Activated T-helper 9 cell treated with anti-CD3 and anti-CD28 coated beads, Interleukin-2, amount 50 U/mL, for 16 hours (primary cell): ENCODE data around the gene TFB2M.
"Not testable (repeated sequence)": the region's sequence is repeated elsewhere in the genome, so short reads cannot be mapped to it uniquely, and the experiment has no call there.

ENCODE experiments used
- DNase-seq: peaks from one replicate; pipeline ENCODE4 v3.0.0-alpha.2; 2020; ENCODE audit warnings: low read depth

TFB2M gene

GRCh38 chr1:246583056-246583440 lies 17.0 kb upstream of the TFB2M start:
- DNase-seq = no peak

GRCh38 chr1:246582301-246583055 lies 16.4 kb upstream of the TFB2M start:
- DNase-seq = no peak

- no peak for DNase-seq
Measured at GRCh38 chr1:246580497-246581370, 14.7 kb upstream of the TFB2M start.

- no peak for DNase-seq
Measured at GRCh38 chr1:246579818-246580217, 13.8 kb upstream of the TFB2M start.

- DNase-seq = no peak
Measured at GRCh38 chr1:246577720-246578106, 11.7 kb upstream of the TFB2M start.

GRCh38 chr1:246577082-246577719 lies 11.1 kb upstream of the TFB2M start:
- DNase-seq = no peak

GRCh38 chr1:246576709-246577032 lies 10.6 kb upstream of the TFB2M start:
- DNase-seq = no peak

- DNase-seq = no peak
Measured at GRCh38 chr1:246573491-246573890, 7.4 kb upstream of the TFB2M start.

GRCh38 chr1:246572785-246573184 lies 6.7 kb upstream of the TFB2M start:
- DNase-seq = no peak

- no peak for DNase-seq
Measured at GRCh38 chr1:246571953-246572352, 5.9 kb upstream of the TFB2M start.

- not testable (repeated sequence) for DNase-seq
Measured at GRCh38 chr1:246571309-246571708, 5.2 kb upstream of the TFB2M start.

- no peak for DNase-seq
Measured at GRCh38 chr1:246569248-246570238, 3.5 kb upstream of the TFB2M start.

- DNase-seq = no peak
Measured at GRCh38 chr1:246567646-246568235, 1.7 kb upstream of the TFB2M start.

GRCh38 chr1:246566813-246567645 lies 968 bp upstream of the TFB2M start:
- no peak for DNase-seq

- DNase-seq = no peak
Measured at GRCh38 chr1:246565751-246566127, 322 bp downstream of the TFB2M start.

- DNase-seq = no peak
Measured at GRCh38 chr1:246564839-246565750, 966 bp downstream of the TFB2M start.

- DNase-seq = not testable (repeated sequence)
Measured at GRCh38 chr1:246560833-246561232, 5.2 kb downstream of the TFB2M start.

- no peak for DNase-seq
Measured at GRCh38 chr1:246559310-246559709, 6.8 kb downstream of the TFB2M start.

GRCh38 chr1:246558041-246558440 lies 8.0 kb downstream of the TFB2M start:
- DNase-seq = no peak
